ENCODE results near the gene SULF2.

GRCh38 chr20:47815866-47816265, 30.6 kb upstream of the SULF2 start:
- TF ChIP-seq TCF7L2 (IDR thresholded peaks at IDR 0.05; ENCODE audit: borderline replicate concordance, extremely low read depth, insufficient read depth, insufficient read length) (no peak), EGR1 (IDR thresholded peaks at IDR 0.05; ENCODE audit: low read depth) (no peak), REST (IDR thresholded peaks at IDR 0.05; ENCODE audit: low read depth) (no peak), JUND (IDR thresholded peaks at IDR 0.05) (no peak), RAD21 (IDR thresholded peaks at IDR 0.05; ENCODE audit: low read depth) (no peak), EZH2 (IDR thresholded peaks at IDR 0.05) (no peak), YY1 (IDR thresholded peaks at IDR 0.05; ENCODE audit: extremely low read depth, insufficient replicate concordance, low read depth, low read length) (no peak), CTCF (IDR thresholded peaks at IDR 0.05 in 2 of 3, conservative IDR thresholded peaks at IDR 0.05 in 1 of 3; ENCODE audit: borderline replicate concordance in 1 of 3, insufficient read depth in 1 of 3, low read depth in 2 of 3, low read length in 2 of 3) (no peak), EZH2phosphoT487 (IDR thresholded peaks at IDR 0.05; ENCODE audit: borderline replicate concordance) (no peak), ZNF274 (IDR thresholded peaks at IDR 0.05; ENCODE audit: low read depth, low read length) (no peak)
